ENCODE results near the gene ARHGAP10.
"Not testable (repeated sequence)": the region's sequence is repeated elsewhere in the genome, so short reads cannot be mapped to it uniquely, and the experiment has no call there.

The ARHGAP10 gene

GRCh38 chr4:147791865-147792264 is 60.0 kb downstream of the ARHGAP10 start:
- in situ Hi-C loops (cut with MboI; ENCODE audit: low sequenced_read_pairs), result no loop called here

GRCh38 chr4:147793569-147794313 is 61.9 kb downstream of the ARHGAP10 start:
- in situ Hi-C loops (cut with MboI; ENCODE audit: low sequenced_read_pairs), result no loop called here

GRCh38 chr4:147794314-147794680 is 62.4 kb downstream of the ARHGAP10 start:
- in situ Hi-C loops (cut with MboI; ENCODE audit: low sequenced_read_pairs), result no loop called here

GRCh38 chr4:147794787-147795413 is 63.0 kb downstream of the ARHGAP10 start:
- in situ Hi-C loops (cut with MboI; ENCODE audit: low sequenced_read_pairs), result no loop called here

GRCh38 chr4:147799057-147799456 is 67.2 kb downstream of the ARHGAP10 start:
- in situ Hi-C loops (cut with MboI; ENCODE audit: low sequenced_read_pairs), result not testable (repeated sequence)

- in situ Hi-C loops (cut with MboI; ENCODE audit: low sequenced_read_pairs), result no loop called here
Observed at GRCh38 chr4:147799986-147800555, 68.2 kb downstream of the ARHGAP10 start.

- in situ Hi-C loops (cut with MboI; ENCODE audit: low sequenced_read_pairs), result no loop called here
Observed at GRCh38 chr4:147801820-147802219, 69.9 kb downstream of the ARHGAP10 start.

GRCh38 chr4:147802346-147802745 is 70.5 kb downstream of the ARHGAP10 start:
- in situ Hi-C loops (cut with MboI; ENCODE audit: low sequenced_read_pairs), result no loop called here

GRCh38 chr4:147805946-147806345 is 74.1 kb downstream of the ARHGAP10 start:
- in situ Hi-C loops (cut with MboI; ENCODE audit: low sequenced_read_pairs), result no loop called here

- in situ Hi-C loops (cut with MboI; ENCODE audit: low sequenced_read_pairs), result no loop called here
Observed at GRCh38 chr4:147808447-147808846, 76.6 kb downstream of the ARHGAP10 start.

GRCh38 chr4:147809211-147809610 is 77.3 kb downstream of the ARHGAP10 start:
- in situ Hi-C loops (cut with MboI; ENCODE audit: low sequenced_read_pairs), result no loop called here

- in situ Hi-C loops (cut with MboI; ENCODE audit: low sequenced_read_pairs), result no loop called here
Observed at GRCh38 chr4:147811878-147812277, 80.0 kb downstream of the ARHGAP10 start.

GRCh38 chr4:147813109-147813773 is 81.4 kb downstream of the ARHGAP10 start:
- in situ Hi-C loops (cut with MboI; ENCODE audit: low sequenced_read_pairs), result no loop called here

GRCh38 chr4:147813973-147814372 is 82.1 kb downstream of the ARHGAP10 start:
- in situ Hi-C loops (cut with MboI; ENCODE audit: low sequenced_read_pairs), result no loop called here

- in situ Hi-C loops (cut with MboI; ENCODE audit: low sequenced_read_pairs), result no loop called here
Observed at GRCh38 chr4:147814376-147814775, 82.5 kb downstream of the ARHGAP10 start.

GRCh38 chr4:147815741-147816140 is 83.9 kb downstream of the ARHGAP10 start:
- in situ Hi-C loops (cut with MboI; ENCODE audit: low sequenced_read_pairs), result no loop called here

- in situ Hi-C loops (cut with MboI; ENCODE audit: low sequenced_read_pairs), result no loop called here
Observed at GRCh38 chr4:147816382-147817254, 84.7 kb downstream of the ARHGAP10 start.

- in situ Hi-C loops (cut with MboI; ENCODE audit: low sequenced_read_pairs), result no loop called here
Observed at GRCh38 chr4:147820975-147821374, 89.1 kb downstream of the ARHGAP10 start.

- in situ Hi-C loops (cut with MboI; ENCODE audit: low sequenced_read_pairs), result no loop called here
Observed at GRCh38 chr4:147821555-147821954, 89.7 kb downstream of the ARHGAP10 start.

GRCh38 chr4:147822128-147822527 is 90.2 kb downstream of the ARHGAP10 start:
- in situ Hi-C loops (cut with MboI; ENCODE audit: low sequenced_read_pairs), result no loop called here

GRCh38 chr4:147823130-147823529 is 91.2 kb downstream of the ARHGAP10 start:
- in situ Hi-C loops (cut with MboI; ENCODE audit: low sequenced_read_pairs), result no loop called here

Measured in HL-60/S4 (cell line).